Neural crest cell (in vitro differentiated cells): Measurements from ENCODE around the gene DSCAM. TPM values are rescaled to one million over a fixed set of nuclear protein-coding genes. Genes with fewer than 3 reads are reported as not detected.
"Not testable (repeated sequence)": the region's sequence is repeated elsewhere in the genome, so short reads cannot be mapped to it uniquely, and the experiment has no call there.

Experiments used
- DNase-seq: peaks from one replicate; pipeline ENCODE4 v3.0.0; 2021; ENCODE audit warnings: low read depth, mixed read lengths, low spot score
- H3K27ac Mint-ChIP-seq: one replicate; pipeline ENCODE4 v1.8.0; 2021; ENCODE audit warnings: mild to moderate bottlenecking, mixed read lengths; ENCODE audit not compliant: unreplicated experiment
- H3K27me3 Mint-ChIP-seq: 2 replicates; pipeline ENCODE4 v1.8.0; 2021; ENCODE audit warnings: low read depth, mild to moderate bottlenecking, mixed read lengths
- H3K36me3 Mint-ChIP-seq: 2 replicates; pipeline ENCODE4 v1.8.0; 2021; ENCODE audit warnings: low read depth, mild to moderate bottlenecking, mixed read lengths
- H3K4me1 Mint-ChIP-seq: 2 replicates; pipeline ENCODE4 v1.8.0; 2021; ENCODE audit warnings: mixed read lengths
- H3K4me3 Mint-ChIP-seq: one replicate; pipeline ENCODE4 v1.8.0; 2021; ENCODE audit warnings: mild to moderate bottlenecking, mixed read lengths
- H3K9me3 Mint-ChIP-seq: 2 replicates; pipeline ENCODE4 v1.8.0; 2021; ENCODE audit warnings: mixed read lengths
- long read RNA-seq: library from polyadenylated mRNA; unstranded; transcript quantifications from one replicate; pipeline ENCODE4 v2.0.0, GENCODE V29; 2020
- total RNA-seq: library from RNA; stranded (reverse); gene quantifications from 2 replicates; pipeline ENCODE4 v1.2.1, GENCODE V29; 2021
- TF ChIP-seq, protein P1 (sequence below): fragments of 200-600 bp; sonication (generic); conservative IDR thresholded peaks from 2 replicates; pipeline ENCODE4 v1.5.0; 2021; ENCODE audit warnings: antibody characterized with exemption, mild to moderate bottlenecking

The DSCAM gene, protein sequence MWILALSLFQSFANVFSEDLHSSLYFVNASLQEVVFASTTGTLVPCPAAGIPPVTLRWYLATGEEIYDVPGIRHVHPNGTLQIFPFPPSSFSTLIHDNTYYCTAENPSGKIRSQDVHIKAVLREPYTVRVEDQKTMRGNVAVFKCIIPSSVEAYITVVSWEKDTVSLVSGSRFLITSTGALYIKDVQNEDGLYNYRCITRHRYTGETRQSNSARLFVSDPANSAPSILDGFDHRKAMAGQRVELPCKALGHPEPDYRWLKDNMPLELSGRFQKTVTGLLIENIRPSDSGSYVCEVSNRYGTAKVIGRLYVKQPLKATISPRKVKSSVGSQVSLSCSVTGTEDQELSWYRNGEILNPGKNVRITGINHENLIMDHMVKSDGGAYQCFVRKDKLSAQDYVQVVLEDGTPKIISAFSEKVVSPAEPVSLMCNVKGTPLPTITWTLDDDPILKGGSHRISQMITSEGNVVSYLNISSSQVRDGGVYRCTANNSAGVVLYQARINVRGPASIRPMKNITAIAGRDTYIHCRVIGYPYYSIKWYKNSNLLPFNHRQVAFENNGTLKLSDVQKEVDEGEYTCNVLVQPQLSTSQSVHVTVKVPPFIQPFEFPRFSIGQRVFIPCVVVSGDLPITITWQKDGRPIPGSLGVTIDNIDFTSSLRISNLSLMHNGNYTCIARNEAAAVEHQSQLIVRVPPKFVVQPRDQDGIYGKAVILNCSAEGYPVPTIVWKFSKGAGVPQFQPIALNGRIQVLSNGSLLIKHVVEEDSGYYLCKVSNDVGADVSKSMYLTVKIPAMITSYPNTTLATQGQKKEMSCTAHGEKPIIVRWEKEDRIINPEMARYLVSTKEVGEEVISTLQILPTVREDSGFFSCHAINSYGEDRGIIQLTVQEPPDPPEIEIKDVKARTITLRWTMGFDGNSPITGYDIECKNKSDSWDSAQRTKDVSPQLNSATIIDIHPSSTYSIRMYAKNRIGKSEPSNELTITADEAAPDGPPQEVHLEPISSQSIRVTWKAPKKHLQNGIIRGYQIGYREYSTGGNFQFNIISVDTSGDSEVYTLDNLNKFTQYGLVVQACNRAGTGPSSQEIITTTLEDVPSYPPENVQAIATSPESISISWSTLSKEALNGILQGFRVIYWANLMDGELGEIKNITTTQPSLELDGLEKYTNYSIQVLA (N-terminal part only)
- 0.19 and 0.23 TPM in 2 replicates for total RNA-seq
- long read RNA-seq, result 0 reads

DNA sequence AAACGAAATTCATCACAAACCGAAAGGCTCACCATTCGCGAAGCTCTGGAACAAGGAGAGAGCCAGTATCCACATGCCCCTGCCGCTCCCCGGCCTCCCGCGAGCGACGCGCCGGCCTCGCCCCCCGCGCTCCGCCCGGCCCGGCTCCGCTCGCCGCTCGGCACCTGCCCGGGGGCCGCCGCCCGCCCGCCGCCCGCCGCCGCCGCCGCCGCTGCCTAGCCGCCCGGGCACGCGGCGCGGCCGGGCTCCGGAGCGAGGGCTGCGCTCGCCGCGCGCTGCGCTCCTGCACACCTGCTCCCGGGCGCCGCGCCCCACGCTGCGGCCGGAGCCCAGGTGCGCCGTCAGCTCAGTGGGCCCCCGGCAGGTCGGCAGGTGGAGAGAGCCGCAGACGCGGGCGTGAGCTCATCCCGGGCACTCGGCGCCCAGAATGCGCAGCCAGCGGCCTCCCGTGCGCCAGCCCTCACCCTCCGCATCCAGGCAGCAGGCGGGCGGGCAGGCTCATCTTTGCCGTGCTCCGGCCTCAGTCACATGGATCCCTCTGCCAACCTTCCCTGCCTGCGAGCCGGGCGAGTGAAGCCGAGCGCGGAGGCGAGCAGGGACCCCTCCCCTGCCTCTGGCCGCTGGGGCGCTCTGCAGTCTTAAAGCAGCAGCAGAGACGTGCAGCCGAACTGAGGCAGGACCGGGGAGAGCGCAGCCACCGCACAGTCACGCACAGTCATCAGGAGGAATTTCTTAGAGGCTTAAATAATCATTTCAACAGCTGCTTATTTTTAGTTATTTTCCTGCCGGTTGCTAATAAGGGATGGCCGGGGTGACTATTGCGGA is at the start of gene DSCAM:
DSCAM (minus strand) TSS at position 572 of the 825 bp plus-strand sequence; CDS start at position 75, 497 bp downstream.
- TF ChIP-seq, protein P1, sequence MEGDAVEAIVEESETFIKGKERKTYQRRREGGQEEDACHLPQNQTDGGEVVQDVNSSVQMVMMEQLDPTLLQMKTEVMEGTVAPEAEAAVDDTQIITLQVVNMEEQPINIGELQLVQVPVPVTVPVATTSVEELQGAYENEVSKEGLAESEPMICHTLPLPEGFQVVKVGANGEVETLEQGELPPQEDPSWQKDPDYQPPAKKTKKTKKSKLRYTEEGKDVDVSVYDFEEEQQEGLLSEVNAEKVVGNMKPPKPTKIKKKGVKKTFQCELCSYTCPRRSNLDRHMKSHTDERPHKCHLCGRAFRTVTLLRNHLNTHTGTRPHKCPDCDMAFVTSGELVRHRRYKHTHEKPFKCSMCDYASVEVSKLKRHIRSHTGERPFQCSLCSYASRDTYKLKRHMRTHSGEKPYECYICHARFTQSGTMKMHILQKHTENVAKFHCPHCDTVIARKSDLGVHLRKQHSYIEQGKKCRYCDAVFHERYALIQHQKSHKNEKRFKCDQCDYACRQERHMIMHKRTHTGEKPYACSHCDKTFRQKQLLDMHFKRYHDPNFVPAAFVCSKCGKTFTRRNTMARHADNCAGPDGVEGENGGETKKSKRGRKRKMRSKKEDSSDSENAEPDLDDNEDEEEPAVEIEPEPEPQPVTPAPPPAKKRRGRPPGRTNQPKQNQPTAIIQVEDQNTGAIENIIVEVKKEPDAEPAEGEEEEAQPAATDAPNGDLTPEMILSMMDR, result no peak
- Mint-ChIP-seq H3K27ac (no peak within 1 kb of the TSS), H3K4me1 (peaks cover 14% of the 10 kb centered on the region), H3K27me3 (peaks cover 80% of the 10 kb centered on the region), H3K4me3 (peak within 1 kb of the TSS; percentile 83), H3K9me3 (no peaks in the 10 kb centered on the region), H3K36me3 (no peaks in the 10 kb centered on the region)
- DNase-seq, result peak; percentile 28

DNA sequence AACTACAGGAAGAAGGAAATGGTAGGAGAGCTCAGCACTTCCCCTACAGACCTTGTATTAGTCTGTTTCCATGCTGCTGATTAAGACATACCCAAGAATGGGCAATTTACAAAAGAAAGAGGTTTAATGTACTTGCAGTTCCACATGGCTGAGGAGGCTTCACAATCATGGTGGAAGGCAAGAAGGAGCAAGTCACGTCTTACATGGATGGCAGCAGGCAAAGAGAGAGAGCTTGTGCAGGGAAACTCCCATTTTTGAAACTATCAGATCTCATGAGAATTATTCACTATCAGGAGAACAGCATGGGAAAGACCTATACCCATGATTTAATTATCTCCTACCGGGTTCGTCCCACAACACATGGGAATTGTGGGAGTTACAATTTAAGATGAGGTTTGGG is 48.7 kb upstream of the DSCAM start:
- not testable (repeated sequence) for H3K4me3 Mint-ChIP-seq, H3K9me3 Mint-ChIP-seq, H3K4me1 Mint-ChIP-seq, H3K36me3 Mint-ChIP-seq, H3K27me3 Mint-ChIP-seq, DNase-seq, H3K27ac Mint-ChIP-seq

DNA sequence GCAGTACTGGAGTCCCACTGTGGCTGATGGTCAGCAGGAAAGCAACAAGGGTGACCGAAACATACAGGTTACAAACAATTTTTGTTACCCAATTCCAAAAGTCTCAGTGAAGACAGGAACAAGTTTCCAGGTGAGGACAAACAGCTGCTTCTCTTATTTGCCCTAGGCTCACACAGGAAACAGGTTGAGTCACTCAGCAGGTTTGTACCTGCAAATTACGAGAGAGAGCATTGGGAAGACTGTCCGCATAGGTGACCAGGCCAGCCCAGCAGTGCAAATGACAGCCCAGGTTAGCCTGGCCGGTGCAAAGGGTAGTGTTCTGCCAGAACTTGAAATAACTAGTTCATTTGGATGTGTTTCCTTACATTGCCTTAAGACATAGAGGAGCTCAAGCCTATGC is 40.0 kb upstream of the DSCAM start:
- TF ChIP-seq, protein P1, result no peak

DNA sequence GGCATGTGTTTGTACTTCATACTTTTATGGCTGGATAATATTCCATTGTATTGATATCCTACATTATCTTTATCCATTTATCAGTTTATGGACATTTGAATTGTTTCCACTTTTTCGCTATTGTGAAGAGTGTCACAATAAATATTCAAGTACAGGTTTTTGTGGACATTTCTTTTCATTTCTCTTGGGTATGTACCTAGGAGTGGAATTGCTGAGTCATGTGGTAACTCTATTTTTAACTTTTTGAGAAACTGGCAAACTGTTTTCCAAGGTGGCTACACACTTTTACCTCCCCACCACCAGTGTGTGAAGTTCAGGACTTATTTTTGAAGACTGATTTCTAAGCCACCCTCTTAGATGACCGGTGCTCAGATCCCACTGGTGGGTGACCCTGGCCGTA is 39.0 kb upstream of the DSCAM start:
- Mint-ChIP-seq H3K36me3 (no peaks in the 10 kb centered on the region), H3K4me3 (no peak overlapping the region), H3K9me3 (no peaks in the 10 kb centered on the region), H3K27ac (no peak overlapping the region), H3K27me3 (no peaks in the 10 kb centered on the region), H3K4me1 (no peaks in the 10 kb centered on the region)
- no peak for DNase-seq
- TF ChIP-seq, protein P1, result no peak

More for the DNA sequence above, 40.0 kb upstream of the DSCAM start:
- Mint-ChIP-seq H3K36me3 (no peaks in the 10 kb centered on the region), H3K27ac (no peak overlapping the region), H3K4me1 (no peaks in the 10 kb centered on the region), H3K27me3 (no peaks in the 10 kb centered on the region), H3K9me3 (no peaks in the 10 kb centered on the region), H3K4me3 (no peak overlapping the region)
- no peak for DNase-seq

DNA sequence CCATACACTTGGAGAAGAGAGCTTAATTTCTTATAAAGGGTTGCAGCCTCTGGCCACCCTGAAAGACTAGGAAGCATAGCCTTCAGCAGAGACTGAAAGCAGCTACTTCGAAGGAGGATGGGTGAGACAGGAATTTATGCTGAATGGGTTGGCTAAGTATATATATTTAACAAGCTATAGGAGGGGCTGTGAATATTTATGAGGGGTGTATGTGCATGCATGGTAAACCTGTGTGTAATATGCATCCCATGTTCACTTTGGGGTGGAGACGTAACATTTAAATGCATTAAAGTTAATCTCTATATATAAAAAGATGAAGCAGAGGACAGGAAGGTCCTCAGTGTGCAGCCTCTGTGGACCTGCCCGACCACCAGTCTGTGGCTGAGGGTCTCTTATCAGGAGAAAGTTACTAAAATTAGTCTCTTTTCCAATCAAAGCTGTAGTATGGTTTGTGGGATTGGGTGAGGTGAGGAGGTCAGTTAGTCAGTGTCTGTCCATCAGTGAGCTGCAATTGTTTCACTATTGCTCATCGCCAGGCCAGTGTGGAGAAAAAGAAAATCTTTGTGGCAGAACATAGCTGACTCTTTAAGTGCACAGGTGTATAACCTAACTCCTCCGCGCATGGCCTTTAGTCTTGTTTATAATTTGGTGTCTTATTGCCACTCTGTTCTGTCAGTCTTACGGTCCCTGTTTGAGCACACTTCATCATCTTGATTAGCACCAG is 35.4 kb upstream of the DSCAM start:
- no peaks in the 10 kb centered on the region for H3K9me3 Mint-ChIP-seq
- H3K27me3 Mint-ChIP-seq, result no peaks in the 10 kb centered on the region
- no peak for DNase-seq
- TF ChIP-seq, protein P1, result no peak
- H3K4me3 Mint-ChIP-seq, result no peak overlapping the region
- H3K4me1 Mint-ChIP-seq, result no peaks in the 10 kb centered on the region
- H3K36me3 Mint-ChIP-seq, result no peaks in the 10 kb centered on the region
- no peak overlapping the region for H3K27ac Mint-ChIP-seq
